Prostate gland (tissue), 2 donors: Measurements from ENCODE around the gene SDR39U1.

Experiments used
- POLR2AphosphoS5 ChIP-seq: sonication (generic); formaldehyde crosslinking; IDR thresholded peaks from one replicate; pipeline ENCODE4 v1.6.1; 2017; ENCODE audit warnings: antibody characterized with exemption
- TF ChIP-seq, protein P1 (sequence below), 4 experiments: fragments of 200-600 bp in 2 of 4; fragments of 450-650 bp in 2 of 4; sonication (generic) in 2 of 4; IDR thresholded peaks; 1 replicate in 3 of 4; 2 replicates in 1 of 4; pipeline ENCODE4 v1.5.1; 2016 to 2019; ENCODE audit warnings: antibody characterized with exemption in 4 of 4, mild to moderate bottlenecking in 2 of 4, moderate library complexity in 2 of 4

DNA sequence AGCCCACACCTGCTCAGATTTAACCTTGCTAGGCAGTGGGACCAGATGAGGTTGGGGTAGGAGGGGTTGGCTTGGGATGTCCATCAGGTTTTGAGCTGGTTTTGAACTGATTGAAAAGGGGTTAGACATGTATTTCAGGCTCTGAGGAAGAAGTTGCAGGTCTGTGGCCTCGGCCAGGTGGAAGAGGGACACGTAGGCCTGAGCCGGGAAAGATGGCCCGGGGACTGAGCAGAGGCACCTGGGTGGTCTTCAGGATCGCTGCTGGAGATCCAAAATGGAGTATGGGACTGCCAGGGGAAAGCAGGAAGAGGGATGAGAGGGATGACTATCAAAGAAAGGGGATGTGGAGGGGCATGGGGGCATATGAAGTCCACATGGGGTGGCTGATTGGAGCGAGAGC is 36.2 kb downstream of the SDR39U1 start:
- TF ChIP-seq, protein P1, sequence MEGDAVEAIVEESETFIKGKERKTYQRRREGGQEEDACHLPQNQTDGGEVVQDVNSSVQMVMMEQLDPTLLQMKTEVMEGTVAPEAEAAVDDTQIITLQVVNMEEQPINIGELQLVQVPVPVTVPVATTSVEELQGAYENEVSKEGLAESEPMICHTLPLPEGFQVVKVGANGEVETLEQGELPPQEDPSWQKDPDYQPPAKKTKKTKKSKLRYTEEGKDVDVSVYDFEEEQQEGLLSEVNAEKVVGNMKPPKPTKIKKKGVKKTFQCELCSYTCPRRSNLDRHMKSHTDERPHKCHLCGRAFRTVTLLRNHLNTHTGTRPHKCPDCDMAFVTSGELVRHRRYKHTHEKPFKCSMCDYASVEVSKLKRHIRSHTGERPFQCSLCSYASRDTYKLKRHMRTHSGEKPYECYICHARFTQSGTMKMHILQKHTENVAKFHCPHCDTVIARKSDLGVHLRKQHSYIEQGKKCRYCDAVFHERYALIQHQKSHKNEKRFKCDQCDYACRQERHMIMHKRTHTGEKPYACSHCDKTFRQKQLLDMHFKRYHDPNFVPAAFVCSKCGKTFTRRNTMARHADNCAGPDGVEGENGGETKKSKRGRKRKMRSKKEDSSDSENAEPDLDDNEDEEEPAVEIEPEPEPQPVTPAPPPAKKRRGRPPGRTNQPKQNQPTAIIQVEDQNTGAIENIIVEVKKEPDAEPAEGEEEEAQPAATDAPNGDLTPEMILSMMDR (IDR thresholded peaks at IDR 0.05), result no peak
- TF ChIP-seq POLR2AphosphoS5, result no peak
